ENCODE data around the gene OR10H5. TPM values are rescaled to one million over a fixed set of nuclear protein-coding genes. Genes with fewer than 3 reads are reported as not detected.
"Not testable (repeated sequence)": the region's sequence is repeated elsewhere in the genome, so short reads cannot be mapped to it uniquely, and the experiment has no call there.

OR10H5 gene
- total RNA-seq, 1 donor from 2014 or later: 0.24 TPM

DNA sequence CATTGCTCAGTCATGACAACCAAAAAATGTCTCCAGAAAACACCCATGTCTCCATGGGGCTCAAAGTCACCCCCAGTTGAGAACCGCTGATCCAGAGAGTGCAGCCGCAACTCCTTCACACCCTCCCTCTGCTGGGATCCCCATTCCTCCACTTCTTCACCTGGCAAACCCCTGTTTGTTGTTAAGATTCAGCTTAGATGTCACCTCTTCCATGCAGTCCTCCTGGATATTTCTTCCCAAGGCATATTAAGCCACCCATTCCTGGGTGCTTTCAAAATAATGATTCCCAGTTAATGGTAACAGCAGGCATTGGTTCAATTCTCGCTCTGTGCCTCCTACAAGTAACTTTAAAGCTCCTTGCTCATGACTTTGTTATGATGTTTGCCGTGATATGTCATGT, 24.0 kb downstream of the OR10H5 start:
- no peak for DNase-seq (ENCODE audit: low spot score)

DNA sequence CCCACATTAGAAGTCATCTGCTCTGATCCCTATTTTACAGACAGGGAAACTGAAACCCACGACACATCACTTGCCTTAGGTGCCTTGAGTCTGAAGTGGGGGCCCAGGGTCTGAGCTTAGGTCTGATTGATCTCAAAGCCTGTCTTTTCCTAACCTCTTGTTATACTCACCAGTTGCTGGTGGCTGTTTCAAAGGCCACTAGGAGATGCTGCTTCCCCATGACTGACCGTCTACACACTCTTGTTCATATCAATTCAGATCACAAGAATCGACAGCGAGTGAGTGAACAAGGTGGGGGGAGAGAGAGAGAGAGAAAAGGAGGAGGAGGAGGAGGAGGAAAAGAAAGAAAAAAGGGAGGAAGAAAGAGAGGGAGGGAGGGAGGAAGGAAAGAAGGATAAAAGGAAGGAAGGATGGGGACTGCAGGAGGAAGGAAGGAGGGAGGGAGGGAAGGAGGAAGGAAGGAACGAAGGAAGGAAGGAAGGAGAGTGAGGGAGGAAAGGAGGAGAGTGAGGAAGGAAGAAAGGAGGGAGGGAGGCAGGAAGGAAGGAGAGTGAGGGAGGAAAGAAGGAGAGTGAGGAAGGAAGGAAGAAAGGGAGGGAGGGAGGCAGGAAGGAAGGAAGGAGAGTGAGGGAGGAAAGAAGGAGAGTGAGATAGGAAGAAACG, 24.7 kb downstream of the OR10H5 start:
- no peak for DNase-seq (ENCODE audit: low spot score)

DNA sequence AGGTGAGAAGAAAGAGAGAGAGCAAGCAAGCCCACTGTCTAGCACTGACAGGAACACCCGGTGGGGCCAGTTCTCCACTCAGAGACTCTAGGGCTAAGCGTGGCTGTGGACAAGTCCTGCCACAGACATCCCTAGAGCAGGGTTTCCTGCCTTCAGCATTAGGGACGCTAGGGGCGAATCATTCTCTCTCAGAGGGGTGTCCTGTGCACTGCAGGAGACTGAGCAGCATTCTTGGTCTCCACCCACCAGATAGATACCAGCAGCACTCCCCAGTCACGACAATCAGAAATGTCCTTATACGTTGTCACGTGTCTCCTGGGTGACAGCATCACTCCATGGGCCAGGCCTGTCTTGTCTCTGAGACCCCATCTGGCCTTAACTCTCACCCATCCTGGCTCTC, 26.5 kb downstream of the OR10H5 start:
- no peak for DNase-seq (ENCODE audit: low spot score)

DNA sequence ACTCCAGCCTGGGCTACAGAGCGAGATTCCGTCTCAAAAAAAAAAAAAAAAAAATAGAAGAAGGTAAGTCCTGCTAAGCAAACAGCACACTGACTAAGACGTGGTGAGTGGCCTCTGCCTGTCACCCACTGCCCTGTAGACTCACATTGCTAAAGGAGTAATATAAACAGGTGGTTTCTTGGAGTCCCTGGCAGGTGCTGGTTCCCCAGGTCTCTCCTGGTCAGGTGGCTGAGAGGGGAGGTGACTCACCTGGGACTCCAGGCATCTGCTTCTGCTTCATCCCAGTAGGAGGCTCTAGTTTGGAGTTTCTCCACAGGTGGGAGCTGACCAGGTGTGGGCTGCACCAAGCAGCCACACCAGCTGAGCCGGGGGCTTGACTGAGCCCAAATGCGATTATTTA, 27.8 kb downstream of the OR10H5 start, which contains the start of gene OR10H1:
Gene OR10H1, minus strand, starts transcription at position 359 of the 400 bp plus-strand sequence. CDS start 7,627 bp downstream, outside the sequence.
- no peak for DNase-seq (ENCODE audit: low spot score)

DNA sequence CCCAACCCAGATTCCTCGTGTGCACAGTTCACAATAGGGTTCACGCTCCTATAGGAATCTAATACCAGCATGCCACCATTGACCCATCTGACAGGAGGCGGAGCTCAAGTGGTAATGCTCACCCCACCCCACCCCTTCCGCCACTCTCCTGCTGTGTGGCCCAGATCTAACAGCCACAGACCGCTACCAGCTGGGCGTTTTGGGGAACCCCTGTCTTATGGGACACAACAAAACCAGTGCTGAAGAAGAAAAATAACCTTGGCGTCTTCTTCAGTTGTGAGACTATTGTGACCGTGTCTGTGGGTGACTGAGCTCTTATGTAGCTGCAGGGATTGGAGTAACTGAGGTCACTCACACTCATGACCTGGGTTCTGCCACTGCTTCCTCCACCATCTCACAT, 33.2 kb downstream of the OR10H5 start:
- DNase-seq (ENCODE audit: low spot score): no peak

DNA sequence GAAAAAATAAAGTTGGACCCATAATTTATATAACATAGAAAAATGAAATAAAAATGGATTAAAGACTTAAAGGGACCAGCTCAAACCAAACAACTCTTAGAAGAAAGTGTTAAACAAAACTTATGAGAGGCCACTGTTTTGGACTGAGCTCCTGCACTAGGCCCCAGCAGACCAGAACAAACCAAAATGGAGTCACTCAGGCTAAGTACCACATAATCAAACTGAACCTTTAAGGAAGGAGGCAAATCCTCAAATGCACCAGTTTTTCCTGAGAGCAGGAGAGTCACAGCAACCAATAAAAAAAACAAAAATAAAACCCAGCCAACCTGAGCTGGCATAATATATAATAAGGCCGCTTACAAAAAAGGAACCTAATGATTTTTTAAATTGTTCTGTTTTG, 38.3 kb downstream of the OR10H5 start:
- DNase-seq (ENCODE audit: low spot score): no peak

DNA sequence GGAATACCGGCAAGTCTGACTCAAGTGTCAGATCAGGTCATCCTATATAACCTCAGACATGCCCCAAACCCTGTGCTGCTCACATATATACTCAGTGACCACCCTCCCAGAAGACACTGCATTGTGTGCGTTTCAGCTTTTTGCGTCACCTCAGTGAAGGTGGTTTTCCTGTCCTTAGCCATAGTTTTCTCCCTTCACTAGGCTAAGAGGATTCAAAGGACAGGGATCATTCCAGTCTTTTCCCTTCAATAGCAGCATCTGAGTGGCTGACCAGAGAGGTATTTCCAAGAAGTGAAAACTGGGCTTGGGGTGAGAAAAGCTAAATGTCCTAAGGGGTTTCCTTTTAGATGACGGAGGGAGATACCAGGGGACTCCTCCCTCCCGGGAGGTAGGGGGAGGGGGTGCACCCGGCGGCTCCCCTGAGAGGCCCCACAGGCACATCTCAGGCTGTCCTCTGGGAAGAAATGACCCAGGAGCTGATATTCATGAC, 40.7 kb downstream of the OR10H5 start:
- no peak for DNase-seq (ENCODE audit: low spot score)

DNA sequence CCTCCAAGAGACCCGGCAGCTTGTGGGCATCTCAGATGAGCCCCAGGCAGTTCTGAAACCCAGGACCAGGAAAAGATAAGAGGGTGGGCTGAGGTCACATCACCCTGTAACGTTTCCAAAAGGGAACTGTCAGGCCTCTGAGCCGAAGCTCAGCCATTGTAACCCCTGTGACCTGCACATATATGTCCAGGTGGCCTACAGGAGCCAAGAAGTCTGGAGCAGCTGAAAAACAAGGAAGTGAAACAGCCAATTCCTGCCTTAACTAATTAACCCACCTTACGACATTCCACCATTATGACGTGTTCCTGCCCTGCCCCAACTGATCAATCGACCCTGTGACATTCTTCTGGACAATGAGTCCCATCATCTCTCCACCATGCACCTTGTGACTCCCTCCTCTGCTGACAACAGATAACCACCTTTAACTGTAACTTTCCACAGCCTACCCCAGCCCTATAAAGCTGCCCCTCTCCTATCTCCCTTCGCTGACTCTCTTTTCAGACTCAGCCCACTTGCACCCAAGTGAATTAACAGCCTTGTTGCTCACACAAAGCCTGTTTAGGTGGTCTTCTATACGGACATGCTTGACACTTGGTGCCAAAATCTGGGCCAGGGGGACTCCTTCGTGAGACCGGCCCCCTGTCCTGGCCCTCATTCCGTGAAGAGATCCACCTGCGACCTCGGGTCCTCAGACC, 41.3 kb downstream of the OR10H5 start:
- DNase-seq (ENCODE audit: low spot score): not testable (repeated sequence)

DNA sequence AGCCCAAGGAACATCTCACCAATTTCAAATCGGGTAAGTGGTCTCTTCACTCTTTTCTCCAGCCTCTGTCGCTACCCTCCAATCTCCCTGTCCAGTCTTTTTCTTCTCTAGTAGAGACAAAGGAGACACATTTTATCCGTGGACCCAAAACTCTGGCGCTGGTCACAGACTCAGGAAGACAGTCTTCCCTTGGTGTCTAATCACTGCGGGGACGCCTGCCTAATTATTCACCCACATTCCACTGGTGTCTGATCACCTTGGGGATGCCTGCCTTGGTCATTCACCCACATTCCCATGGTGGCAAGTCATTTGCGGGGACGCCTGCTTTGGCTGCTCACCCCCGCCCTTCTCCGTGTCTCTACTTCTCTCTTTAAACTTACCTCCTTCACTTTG, 41.8 kb downstream of the OR10H5 start:
- DNase-seq (ENCODE audit: low spot score): no peak

DNA sequence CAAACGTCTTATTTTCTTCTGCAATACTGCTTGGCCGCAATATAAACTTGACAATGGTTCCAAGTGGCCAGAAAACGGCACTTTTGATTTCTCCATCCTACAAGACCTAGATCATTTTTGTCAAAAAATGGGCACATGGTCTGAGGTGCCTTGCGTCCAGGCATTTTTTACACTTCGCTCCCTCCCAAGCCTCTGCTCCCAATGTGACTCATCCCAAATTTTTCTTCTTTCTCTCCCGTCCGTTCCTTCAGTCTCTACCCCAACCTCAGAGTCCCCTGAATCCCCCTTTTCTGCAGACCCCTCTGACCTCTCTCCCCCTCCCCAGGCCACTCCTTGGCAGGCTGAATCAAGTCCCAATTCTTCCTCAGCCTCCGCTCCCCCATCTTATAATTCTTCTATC, 42.3 kb downstream of the OR10H5 start:
- DNase-seq (ENCODE audit: low spot score): no peak

DNA sequence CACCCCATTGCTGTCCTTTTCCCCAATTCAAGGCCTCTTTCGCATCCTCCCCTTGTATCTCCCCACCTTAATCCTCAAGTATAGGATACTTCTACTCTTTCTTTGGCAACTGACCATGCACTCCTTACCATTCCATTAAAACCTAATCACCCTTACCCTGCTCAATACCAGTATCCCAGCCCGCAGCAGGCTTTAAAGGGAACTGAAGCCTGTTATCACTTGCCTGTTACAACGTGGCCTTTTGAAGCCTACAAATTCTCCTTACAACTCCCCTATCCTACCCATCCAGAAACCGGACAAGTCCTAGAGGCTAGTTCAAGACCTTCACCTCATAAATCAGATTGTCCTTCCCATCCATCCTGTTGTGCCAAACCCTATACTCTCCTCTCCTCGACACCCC, 44.2 kb downstream of the OR10H5 start:
- no peak for DNase-seq (ENCODE audit: low spot score)

DNA sequence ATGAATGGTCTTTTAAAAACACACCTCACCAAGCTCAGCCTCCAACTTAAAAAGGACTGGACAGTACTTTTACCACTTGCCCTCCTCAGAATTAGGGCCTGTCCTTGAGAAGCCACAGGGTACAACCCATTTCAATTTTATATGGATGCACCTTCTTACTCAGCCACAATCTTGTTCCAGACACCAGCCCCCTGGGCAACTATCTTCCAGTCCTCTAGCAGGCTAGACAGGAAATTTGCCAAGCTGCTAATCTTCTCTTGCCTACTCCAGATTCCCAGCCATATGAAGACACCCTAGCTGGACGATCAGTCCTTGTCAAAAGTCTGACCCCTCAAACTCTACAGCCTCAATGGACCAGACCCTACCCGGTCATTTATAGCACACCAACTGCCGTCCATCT, 46.8 kb downstream of the OR10H5 start:
- DNase-seq (ENCODE audit: low spot score): not testable (repeated sequence)

DNA sequence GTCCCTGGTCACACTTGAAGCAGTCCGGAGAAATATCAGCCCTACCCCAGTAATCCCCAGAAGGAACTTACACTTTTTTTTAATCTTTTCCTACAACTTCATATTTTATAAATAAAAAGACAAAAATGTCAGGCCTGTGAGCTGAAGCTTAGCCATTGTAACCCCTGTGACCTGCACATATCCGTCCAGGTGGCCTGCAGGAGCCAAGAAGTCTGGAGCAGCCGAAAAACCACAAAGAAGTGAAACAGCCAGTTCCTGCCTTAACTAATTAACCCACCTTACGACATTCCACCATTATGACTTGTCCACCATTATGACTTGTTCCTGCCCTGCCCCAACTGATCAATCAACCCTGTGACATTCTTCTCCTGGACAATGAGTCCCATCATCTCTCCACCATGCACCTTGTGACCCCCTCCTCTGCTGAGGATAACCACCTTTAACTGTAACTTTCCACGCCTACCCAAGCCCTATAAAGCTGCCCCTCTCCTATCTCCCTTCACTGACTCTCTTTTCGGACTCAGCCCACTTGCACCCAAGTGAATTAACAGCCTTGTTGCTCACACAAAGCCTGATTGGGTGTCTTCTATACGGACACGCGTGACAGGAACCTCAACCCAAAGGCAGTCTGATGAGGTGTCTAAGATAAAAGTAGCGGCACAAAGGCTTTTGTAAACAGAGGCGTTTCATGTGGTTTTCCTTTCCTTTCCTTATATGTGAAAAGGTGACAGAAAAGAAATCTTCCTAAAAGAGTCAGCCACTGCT, 48.3 kb downstream of the OR10H5 start:
- DNase-seq (ENCODE audit: low spot score): not testable (repeated sequence)

DNA sequence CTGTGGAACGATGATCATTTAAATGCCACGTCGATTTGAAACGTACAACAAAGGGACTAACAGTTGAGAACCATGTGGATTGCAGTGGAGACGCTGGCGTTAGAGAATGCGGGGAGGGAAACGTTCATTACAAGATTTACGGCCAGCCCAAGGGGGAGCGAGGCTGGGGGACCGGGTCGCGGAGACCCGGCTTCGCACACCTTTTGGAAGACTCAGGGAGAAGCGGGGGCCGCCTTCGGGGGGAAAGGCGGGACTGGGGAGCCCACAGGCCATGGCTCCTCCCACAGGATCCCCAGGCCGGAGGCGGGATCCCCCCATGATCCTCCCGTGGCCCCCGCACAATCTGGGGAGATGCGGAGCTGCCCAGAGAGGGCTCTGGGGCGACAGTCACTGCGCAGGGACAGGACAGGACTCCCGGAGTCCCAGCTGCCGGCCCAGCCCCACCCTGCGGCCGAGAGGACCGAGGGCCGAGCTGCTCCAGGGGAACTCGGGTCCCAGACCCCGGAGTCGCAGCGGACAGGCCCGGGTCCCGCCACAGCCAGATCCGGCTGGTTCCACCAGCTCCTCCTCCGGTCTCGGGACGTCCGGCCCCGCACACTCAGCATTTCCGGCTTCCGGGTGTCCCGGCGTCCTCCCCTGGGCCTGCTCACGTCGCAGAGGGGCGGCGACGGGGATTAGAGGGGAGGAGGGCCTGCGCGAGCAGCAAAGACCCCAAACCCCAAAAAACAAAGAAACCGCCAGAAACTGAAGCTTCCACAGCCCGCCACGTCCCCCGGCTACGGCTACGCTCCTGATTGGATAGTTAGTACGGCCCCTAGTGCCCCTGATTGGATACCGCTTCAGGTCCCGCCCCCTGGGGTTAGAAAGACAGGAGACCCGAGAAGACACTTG, 49.1 kb downstream of the OR10H5 start:
- peak; percentile 100 for DNase-seq (ENCODE audit: low spot score)

DNA sequence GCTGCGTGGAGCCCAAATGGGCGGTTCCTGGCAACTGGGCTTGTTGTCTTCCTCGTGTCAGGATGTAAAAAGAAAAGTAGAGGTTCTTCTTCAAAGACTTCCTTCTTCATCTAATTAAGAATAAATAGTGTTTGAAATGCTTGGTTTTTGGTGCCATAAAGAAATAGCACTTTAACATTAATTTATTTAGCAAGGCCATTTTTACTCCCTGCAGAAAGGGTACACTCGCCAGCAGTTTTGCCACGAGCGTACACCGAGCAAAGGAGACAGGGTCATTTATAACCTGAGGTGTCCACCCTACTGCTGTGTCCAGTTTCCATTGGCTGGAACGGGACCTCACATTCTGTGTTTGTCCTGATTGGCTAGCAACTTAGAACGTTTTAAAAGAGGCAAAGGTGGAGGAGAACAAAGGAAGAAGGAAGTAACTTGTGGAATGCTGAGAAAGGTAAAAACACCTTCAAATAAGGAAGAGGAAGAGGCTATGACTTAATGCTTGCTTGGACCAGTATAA, 49.8 kb downstream of the OR10H5 start:
- no peak for DNase-seq (ENCODE audit: low spot score)

DNA sequence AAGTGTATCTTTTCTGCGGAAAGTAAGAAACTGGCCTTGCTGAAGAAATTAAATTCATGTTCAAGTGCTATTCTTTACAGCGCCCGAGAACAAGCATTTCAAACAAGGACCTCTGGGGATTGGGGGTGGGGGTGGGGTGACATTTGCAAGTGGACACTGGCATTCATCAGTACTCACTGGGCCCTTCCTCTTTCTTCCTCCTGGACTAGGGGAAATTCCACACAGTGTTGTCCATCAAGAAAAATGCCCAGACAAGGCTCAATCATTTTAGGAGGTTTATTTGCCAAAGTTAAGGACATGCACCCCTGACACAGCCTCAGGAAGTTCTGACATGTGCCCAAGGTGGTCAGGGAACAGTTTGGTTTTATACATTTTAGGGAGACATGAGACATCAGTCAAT, 50.9 kb downstream of the OR10H5 start:
- DNase-seq (ENCODE audit: low spot score): no peak

DNA sequence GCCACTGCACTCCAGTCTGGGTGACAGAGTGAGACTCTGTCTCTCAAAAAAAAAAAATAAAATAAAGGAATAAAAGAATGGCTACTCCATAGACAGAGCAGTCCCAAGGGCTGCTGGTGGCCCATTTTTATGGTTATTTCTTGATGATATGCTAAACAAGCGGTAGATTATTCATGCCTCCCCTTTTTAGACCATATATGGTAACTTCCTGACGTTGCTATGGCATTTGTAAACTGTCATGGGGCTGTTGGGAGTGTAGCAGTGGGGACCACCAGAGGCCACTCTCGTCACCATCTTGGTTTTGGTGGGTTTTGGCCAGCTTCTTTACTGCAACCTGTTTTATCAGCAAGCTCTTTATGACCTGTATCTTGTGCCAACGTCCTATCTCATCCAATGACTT, 52.4 kb downstream of the OR10H5 start:
- not testable (repeated sequence) for DNase-seq (ENCODE audit: low spot score)

DNA sequence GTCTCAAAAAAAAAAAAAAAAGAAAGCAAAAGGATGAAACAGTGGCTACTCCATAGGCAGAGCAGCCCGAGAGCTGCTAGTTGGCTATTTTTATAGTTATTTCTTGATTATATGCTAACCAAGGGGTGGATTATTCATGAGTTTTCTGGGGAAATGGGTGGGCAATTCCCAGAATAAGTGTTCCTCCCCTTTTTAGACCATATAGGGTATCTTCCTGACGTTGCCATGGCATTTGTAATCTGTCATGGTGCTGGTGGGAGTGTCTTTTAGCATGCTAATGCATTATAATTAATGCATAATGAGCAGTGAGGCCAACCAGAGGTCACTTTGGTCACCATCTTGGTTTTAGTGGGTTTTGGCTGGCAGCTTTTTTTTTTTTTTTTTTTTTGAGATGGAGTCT, 53.4 kb downstream of the OR10H5 start:
- no peak for DNase-seq (ENCODE audit: low spot score)

DNA sequence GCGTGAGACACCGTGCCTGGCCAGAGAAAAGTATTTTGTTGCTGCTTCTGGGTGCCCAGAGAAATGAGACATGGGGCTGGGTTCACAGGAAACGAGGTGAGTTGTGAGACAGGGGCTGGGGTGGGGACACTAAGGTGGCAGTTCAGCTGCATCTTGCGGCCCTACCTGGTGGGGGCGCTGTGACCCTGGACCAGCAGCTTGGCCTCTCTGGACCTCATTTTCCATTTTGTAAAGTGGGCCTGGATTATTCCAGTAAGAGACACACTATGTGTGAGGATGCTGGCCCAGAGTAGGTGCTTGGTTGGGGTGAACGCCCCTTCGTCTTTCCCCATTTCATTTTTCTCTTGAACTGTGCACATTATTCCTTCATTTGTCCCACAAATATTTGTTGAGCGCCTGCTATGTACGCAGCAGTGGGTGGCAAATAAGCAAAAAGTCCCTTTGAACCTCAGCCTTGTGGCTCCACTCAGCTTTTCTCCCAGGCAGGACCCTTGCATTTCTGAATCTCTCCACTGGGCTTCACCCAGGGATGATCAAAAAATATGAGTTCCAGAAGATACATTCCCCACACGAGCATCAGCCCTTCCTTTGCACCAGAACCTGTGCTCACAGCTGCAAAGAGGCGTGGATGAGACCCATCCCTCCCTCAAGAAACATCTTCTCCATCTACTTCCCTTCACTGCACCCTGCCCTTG, 54.6 kb downstream of the OR10H5 start:
- DNase-seq (ENCODE audit: low spot score): no peak

DNA sequence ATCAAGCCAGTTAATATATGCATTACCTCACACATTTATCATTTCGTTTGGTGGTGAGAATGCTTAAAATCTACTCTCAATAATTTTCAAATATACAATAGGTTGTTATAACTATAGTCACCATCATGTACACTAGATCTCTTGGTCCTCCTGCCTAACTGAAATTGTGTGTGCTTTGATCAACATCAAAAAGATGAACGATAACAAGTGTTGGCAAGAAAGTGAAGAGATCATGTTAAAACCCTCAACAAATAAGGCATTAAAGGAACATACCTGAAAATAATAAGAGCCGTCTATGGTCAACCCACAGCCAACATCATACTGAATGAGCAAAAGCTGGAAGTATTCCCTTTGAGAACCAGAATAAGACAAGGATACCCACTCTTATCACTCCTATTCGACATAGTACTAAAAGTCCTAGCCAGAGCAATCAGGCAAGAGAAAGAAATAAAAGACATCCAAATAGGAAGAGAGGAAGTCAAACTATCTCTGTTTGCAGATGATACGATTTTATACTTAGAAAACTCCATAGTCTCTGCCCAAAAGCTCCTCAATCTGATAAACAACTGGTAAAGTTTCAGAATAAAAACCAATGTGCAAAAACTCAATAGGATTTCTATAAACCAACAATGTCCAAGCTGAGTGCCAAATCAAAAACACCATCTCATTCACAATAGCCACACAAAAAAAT, 55.9 kb downstream of the OR10H5 start:
- DNase-seq (ENCODE audit: low spot score): no peak

Measured in umbilical cord (tissue), 2 donors.